OCI-LY7 (cell line): Measurements from ENCODE around the gene TLE3. TPM values are rescaled to one million over a fixed set of nuclear protein-coding genes. Genes with fewer than 3 reads are reported as not detected.

Experiments used
- BruUV-seq: library from RNA; stranded (reverse); fragments of 400-500 nt; replicated peaks from 2 replicates; lab custom pipeline; 2021; lab: Mats Ljungman, UMichigan
- CTCF ChIA-PET: fragments of 300-600 bp; sonication (Branson Sonifier 250); formaldehyde crosslinking; loops from one replicate; lab custom pipeline; 2022; ENCODE audit warnings: antibody characterized with exemption; ENCODE audit not compliant: unreplicated experiment; lab: Charles Lee
- POLR2A ChIA-PET: fragments of 300-600 bp; sonication (Branson Sonifier 250); formaldehyde crosslinking; loops from one replicate; lab custom pipeline; 2022; ENCODE audit warnings: antibody characterized with exemption; lab: Charles Lee
- DNase-seq: peaks from one replicate; pipeline ENCODE4 v3.0.0-alpha.2; 2015; ENCODE audit warnings: low spot score
- H2AFZ ChIP-seq: fragments of 200-600 bp; sonication (generic), shearing (Covaris generic); 2 replicates; pipeline ENCODE4 v1.6.1; 2014; ENCODE audit warnings: mild to moderate bottlenecking, antibody characterized with exemption, low read length, moderate library complexity
- H3K27ac ChIP-seq: fragments of 200-600 bp; sonication (generic); 2 replicates; pipeline ENCODE4 v1.5.1; 2014; ENCODE audit warnings: mixed run types, low read depth, mild to moderate bottlenecking, moderate library complexity, low read length, inconsistent platforms; ENCODE audit not compliant: poor library complexity, severe bottlenecking
- H3K36me3 ChIP-seq: fragments of 200-600 bp; sonication (generic); 2 replicates; pipeline ENCODE4 v1.6.1; 2014; ENCODE audit warnings: mild to moderate bottlenecking, antibody characterized with exemption, low read length, moderate library complexity, mixed read lengths; ENCODE audit not compliant: insufficient read depth
- H3K4me1 ChIP-seq: fragments of 200-600 bp; sonication (generic); 2 replicates; pipeline ENCODE4 v1.5.1; 2014; ENCODE audit warnings: mild to moderate bottlenecking, low read length; ENCODE audit not compliant: insufficient read depth, poor library complexity, severe bottlenecking
- H3K4me2 ChIP-seq: fragments of 200-600 bp; sonication (generic); 2 replicates; pipeline ENCODE4 v1.6.1; 2014; ENCODE audit warnings: mild to moderate bottlenecking, low read length
- H3K4me3 ChIP-seq: fragments of 200-600 bp; sonication (generic); 2 replicates; pipeline ENCODE4 v1.5.1; 2014; ENCODE audit warnings: mild to moderate bottlenecking, low read depth, low read length; ENCODE audit not compliant: poor library complexity, severe bottlenecking
- H3K79me2 ChIP-seq: fragments of 200-600 bp; sonication (generic); 2 replicates; pipeline ENCODE4 v1.6.1; 2016; ENCODE audit warnings: low read depth, mild to moderate bottlenecking, low read length, moderate library complexity, mixed read lengths; ENCODE audit not compliant: insufficient read depth
- H3K9me2 ChIP-seq: fragments of 200-600 bp; sonication (generic); 2 replicates; pipeline ENCODE4 v1.6.1; 2016; ENCODE audit warnings: mild to moderate bottlenecking, low read length, mixed read lengths; ENCODE audit not compliant: insufficient read depth
- H3K9me3 ChIP-seq: fragments of 200-600 bp; sonication (generic); 2 replicates; pipeline ENCODE4 v1.6.1; 2014; ENCODE audit warnings: mild to moderate bottlenecking, mixed run types, low read length, mixed read lengths
- H4K20me1 ChIP-seq: fragments of 200-600 bp; sonication (generic); 2 replicates; pipeline ENCODE4 v1.6.1; 2014; ENCODE audit warnings: mild to moderate bottlenecking, antibody characterized with exemption, low read length, moderate library complexity, mixed read lengths; ENCODE audit not compliant: insufficient read depth
- EZH2phosphoT487 ChIP-seq: fragments of 200-600 bp; sonication (generic); IDR thresholded peaks from 2 replicates; pipeline ENCODE4 v1.6.1; 2018; ENCODE audit warnings: low read depth, borderline replicate concordance, mild to moderate bottlenecking, mixed run types, antibody characterized with exemption, low read length, moderate library complexity, mixed read lengths
- intact Hi-C: fragments of 100-400 bp; cut with micrococcal nuclease; formaldehyde crosslinking; loops from one replicate; pipeline ENCODE4 v1.10.0; 2022; ENCODE audit not compliant: unreplicated experiment
- total RNA-seq, 2 experiments: library from RNA; depleted of rRNA in 1 of 2; stranded (reverse); fragments of >200 nt in 1 of 2; shearing (Covaris generic) in 1 of 2; gene quantifications; 2 replicates each; pipeline ENCODE4 v1.2.3, GENCODE V29; 2014 to 2022
- TF ChIP-seq, protein P1 (sequence below): fragments of 200-600 bp; sonication (generic); conservative IDR thresholded peaks from 2 replicates; pipeline ENCODE4 v1.5.1; 2014; ENCODE audit warnings: mild to moderate bottlenecking, antibody characterized with exemption, low read length, moderate library complexity, mixed read lengths

The TLE3 gene
- total RNA-seq, 2 experiments from 2014 or later, result 31.9 to 37.9 TPM

DNA sequence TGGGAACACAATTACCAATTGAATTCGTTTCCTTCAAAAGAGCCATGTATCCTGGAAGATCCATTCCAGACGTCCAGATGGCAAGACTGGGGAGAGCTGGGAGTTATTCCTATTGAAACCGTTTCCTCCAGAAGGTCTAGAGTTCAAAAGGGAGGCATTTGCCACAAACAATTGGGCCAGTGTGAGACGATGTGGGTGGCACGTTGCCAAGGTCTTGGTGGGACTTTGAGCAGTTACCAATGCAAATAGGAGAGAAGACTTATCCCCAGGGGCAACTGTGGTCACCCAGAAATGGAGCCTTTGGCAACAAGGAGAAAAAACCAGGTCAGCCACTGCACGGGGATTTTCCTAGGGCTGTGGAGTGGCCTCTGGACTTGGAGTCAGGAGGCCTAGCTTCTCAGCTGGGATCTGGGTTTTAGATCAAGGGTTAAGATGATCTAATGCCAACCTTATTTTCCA, 29.6 kb upstream of the TLE3 start:
- no peak for DNase-seq
- BruUV-seq, result no TSS peak
- Histone ChIP-seq H4K20me1 (no peaks in the 10 kb centered on the region), H3K4me3 (no peak overlapping the region), H3K27ac (no peak overlapping the region), H3K4me2 (no peak overlapping the region), H3K79me2 (no peaks in the 10 kb centered on the region), H3K4me1 (no peaks in the 10 kb centered on the region), H2AFZ (no peak overlapping the region), H3K9me3 (no peaks in the 10 kb centered on the region), H3K9me2 (no peaks in the 10 kb centered on the region), H3K36me3 (no peaks in the 10 kb centered on the region)
- POLR2A ChIA-PET, result no interaction called here
- intact Hi-C loops, result no loop called here
- CTCF ChIA-PET, result no interaction called here
- TF ChIP-seq EZH2phosphoT487, result no peak
- TF ChIP-seq, protein P1, sequence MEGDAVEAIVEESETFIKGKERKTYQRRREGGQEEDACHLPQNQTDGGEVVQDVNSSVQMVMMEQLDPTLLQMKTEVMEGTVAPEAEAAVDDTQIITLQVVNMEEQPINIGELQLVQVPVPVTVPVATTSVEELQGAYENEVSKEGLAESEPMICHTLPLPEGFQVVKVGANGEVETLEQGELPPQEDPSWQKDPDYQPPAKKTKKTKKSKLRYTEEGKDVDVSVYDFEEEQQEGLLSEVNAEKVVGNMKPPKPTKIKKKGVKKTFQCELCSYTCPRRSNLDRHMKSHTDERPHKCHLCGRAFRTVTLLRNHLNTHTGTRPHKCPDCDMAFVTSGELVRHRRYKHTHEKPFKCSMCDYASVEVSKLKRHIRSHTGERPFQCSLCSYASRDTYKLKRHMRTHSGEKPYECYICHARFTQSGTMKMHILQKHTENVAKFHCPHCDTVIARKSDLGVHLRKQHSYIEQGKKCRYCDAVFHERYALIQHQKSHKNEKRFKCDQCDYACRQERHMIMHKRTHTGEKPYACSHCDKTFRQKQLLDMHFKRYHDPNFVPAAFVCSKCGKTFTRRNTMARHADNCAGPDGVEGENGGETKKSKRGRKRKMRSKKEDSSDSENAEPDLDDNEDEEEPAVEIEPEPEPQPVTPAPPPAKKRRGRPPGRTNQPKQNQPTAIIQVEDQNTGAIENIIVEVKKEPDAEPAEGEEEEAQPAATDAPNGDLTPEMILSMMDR, result no peak

DNA sequence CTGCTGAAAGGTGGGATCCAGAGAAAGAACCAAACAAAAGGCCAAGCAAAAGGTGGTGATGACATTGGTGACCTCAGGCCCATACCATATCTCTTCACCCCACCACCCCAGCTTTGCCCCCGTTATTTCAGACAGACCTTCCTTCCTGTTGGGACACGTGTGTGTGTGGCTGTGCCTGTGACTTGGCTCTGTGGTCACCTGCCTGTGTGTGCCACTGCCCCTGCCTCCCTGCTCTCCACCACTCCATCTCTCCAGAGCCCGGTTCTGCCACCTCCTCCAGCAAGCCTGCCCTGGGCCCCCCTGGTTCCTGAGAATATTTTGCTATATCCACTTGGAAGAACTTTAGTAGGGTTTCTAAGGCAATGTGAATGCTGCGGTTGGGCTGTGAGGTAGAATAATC, 28.6 kb upstream of the TLE3 start:
- no peaks in the 10 kb centered on the region for H3K9me2 ChIP-seq
- H3K4me2 ChIP-seq, result no peak overlapping the region
- no peaks in the 10 kb centered on the region for H3K9me3 ChIP-seq
- H2AFZ ChIP-seq, result no peak overlapping the region
- H3K36me3 ChIP-seq, result no peaks in the 10 kb centered on the region
- no TSS peak for BruUV-seq
- H3K79me2 ChIP-seq, result no peaks in the 10 kb centered on the region
- H3K4me3 ChIP-seq, result no peak overlapping the region
- DNase-seq, result no peak
- ChIA-PET POLR2A (no interaction called here), CTCF (no interaction called here)
- TF ChIP-seq, protein P1, result no peak
- no peak for TF ChIP-seq EZH2phosphoT487
- no peaks in the 10 kb centered on the region for H4K20me1 ChIP-seq
- no peak overlapping the region for H3K27ac ChIP-seq
- H3K4me1 ChIP-seq, result no peaks in the 10 kb centered on the region
- intact Hi-C loops, result no loop called here

DNA sequence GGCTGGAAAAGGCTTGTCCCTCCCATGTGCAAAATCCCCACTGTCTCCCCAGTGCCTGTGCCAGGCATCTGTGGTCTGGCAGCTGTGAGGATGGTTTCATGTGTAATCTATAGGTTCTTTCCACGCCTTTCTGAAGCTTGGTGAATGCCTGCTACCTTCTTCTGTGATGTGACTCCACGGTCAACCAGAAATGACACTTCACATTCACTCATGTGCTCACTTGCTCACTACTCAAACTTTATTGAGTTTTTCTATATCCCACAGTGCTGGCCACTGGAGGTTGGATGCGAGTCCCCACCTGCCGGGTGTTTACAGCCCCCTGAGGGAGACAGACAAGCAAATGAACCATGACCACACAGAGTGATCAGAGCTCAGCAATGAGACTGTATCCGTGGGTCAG, 27.9 kb upstream of the TLE3 start:
- CTCF ChIA-PET, result no interaction called here
- TF ChIP-seq, protein P1, result no peak
- TF ChIP-seq EZH2phosphoT487, result no peak
- H2AFZ ChIP-seq, result no peak overlapping the region
- no peaks in the 10 kb centered on the region for H3K36me3 ChIP-seq
- H3K9me3 ChIP-seq, result no peaks in the 10 kb centered on the region
- no TSS peak for BruUV-seq
- H3K4me3 ChIP-seq, result no peak overlapping the region
- H3K9me2 ChIP-seq, result no peaks in the 10 kb centered on the region
- no peak overlapping the region for H3K27ac ChIP-seq
- no peaks in the 10 kb centered on the region for H4K20me1 ChIP-seq
- no peak for DNase-seq
- no peaks in the 10 kb centered on the region for H3K79me2 ChIP-seq
- POLR2A ChIA-PET, result no interaction called here
- H3K4me2 ChIP-seq, result no peak overlapping the region
- intact Hi-C loops, result no loop called here
- no peaks in the 10 kb centered on the region for H3K4me1 ChIP-seq
